IMR-90 (cell line): Measurements from ENCODE around the gene PTCH1. TPM values are rescaled to one million over a fixed set of nuclear protein-coding genes. Genes with fewer than 3 reads are reported as not detected.

Source experiments
- ATAC-seq: fragments of 200-7000 bp; cut with Tn5 transposase; 2 replicates; pipeline ENCODE4 v1.9.1; 2020; ENCODE audit warnings: low read depth, mild to moderate bottlenecking, moderate library complexity
- BruUV-seq: library from RNA; stranded (reverse); fragments of 400-500 nt; replicated peaks from 2 replicates; lab custom pipeline; 2021; lab: Mats Ljungman, UMichigan
- CTCF ChIA-PET: fragments of 300-600 bp; formaldehyde crosslinking; extraction: SDS; loops from one replicate; lab custom pipeline; 2021; ENCODE audit warnings: antibody characterized with exemption; lab: Yijun Ruan, JAX
- POLR2A ChIA-PET: fragments of 300-600 bp; sonication (Branson Sonifier 250); formaldehyde crosslinking; loops from one replicate; lab custom pipeline; 2022; ENCODE audit warnings: antibody characterized with exemption; ENCODE audit not compliant: unreplicated experiment; lab: Charles Lee
- DNase-seq: peaks from one replicate; pipeline ENCODE4 v3.0.0; 2013
- H2AFZ ChIP-seq: replicated peaks from 2 replicates; pipeline ENCODE3; 2013; ENCODE audit warnings: low read length, mild to moderate bottlenecking; ENCODE audit not compliant: poor library complexity
- H2AK5ac ChIP-seq: 2 replicates; pipeline ENCODE4 v1.6.1; 2013; ENCODE audit warnings: low read depth, low read length, inconsistent platforms
- H2AK9ac ChIP-seq: replicated peaks from 2 replicates; pipeline ENCODE3; 2013; ENCODE audit warnings: mild to moderate bottlenecking, low read depth, low read length, moderate library complexity; ENCODE audit not compliant: poor library complexity
- H2BK120ac ChIP-seq: 2 replicates; pipeline ENCODE4 v1.6.1; 2013; ENCODE audit warnings: low read depth, low read length, inconsistent platforms
- H2BK15ac ChIP-seq: 3 replicates; pipeline ENCODE4 v1.6.1; 2013; ENCODE audit warnings: low read depth, low read length, inconsistent platforms
- H2BK20ac ChIP-seq: 2 replicates; pipeline ENCODE4 v1.6.1; 2013; ENCODE audit warnings: low read depth, mild to moderate bottlenecking, inconsistent platforms, low read length, moderate library complexity
- H2BK5ac ChIP-seq: 2 replicates; pipeline ENCODE4 v1.6.1; 2013; ENCODE audit warnings: mild to moderate bottlenecking, low read depth, low read length, inconsistent platforms; ENCODE audit not compliant: poor library complexity, severe bottlenecking
- H3K14ac ChIP-seq: replicated peaks from 2 replicates; pipeline ENCODE4 v1.6.1; 2013; ENCODE audit warnings: low read depth, low read length, inconsistent platforms
- H3K18ac ChIP-seq: 2 replicates; pipeline ENCODE4 v1.6.1; 2013; ENCODE audit warnings: low read depth, low read length, control low read depth
- H3K23ac ChIP-seq: 2 replicates; pipeline ENCODE4 v1.6.1; 2013; ENCODE audit warnings: low read depth, low read length, inconsistent platforms
- H3K27ac ChIP-seq: 2 replicates; pipeline ENCODE4 v1.5.1; 2013; ENCODE audit warnings: mild to moderate bottlenecking, control low read depth, low read length; ENCODE audit not compliant: insufficient read depth
- H3K27me3 ChIP-seq: 2 replicates; pipeline ENCODE4 v1.6.1; 2013; ENCODE audit warnings: low read length; ENCODE audit not compliant: control insufficient read depth, insufficient read depth
- H3K36me3 ChIP-seq: 2 replicates; pipeline ENCODE4 v1.6.1; 2013; ENCODE audit warnings: low read length, mixed read lengths; ENCODE audit not compliant: control insufficient read depth, insufficient read depth
- H3K4ac ChIP-seq: 2 replicates; pipeline ENCODE4 v1.6.1; 2013; ENCODE audit warnings: low read depth, low read length, inconsistent platforms
- H3K4me1 ChIP-seq: 2 replicates; pipeline ENCODE4 v1.6.1; 2013; ENCODE audit warnings: low read length, mixed read lengths; ENCODE audit not compliant: control insufficient read depth, insufficient read depth
- H3K4me2 ChIP-seq: 2 replicates; pipeline ENCODE4 v1.6.1; 2013; ENCODE audit warnings: low read depth, mild to moderate bottlenecking, control low read depth, low read length, moderate library complexity
- H3K4me3 ChIP-seq: 2 replicates; pipeline ENCODE4 v1.5.1; 2013; ENCODE audit warnings: low read depth, mild to moderate bottlenecking, control low read depth, low read length, moderate library complexity; ENCODE audit not compliant: insufficient read depth
- H3K56ac ChIP-seq: 2 replicates; pipeline ENCODE4 v1.6.1; 2013; ENCODE audit warnings: low read length, inconsistent platforms; ENCODE audit not compliant: insufficient read depth; ENCODE audit errors: extremely low read depth
- H3K79me1 ChIP-seq, 2 experiments: 2 replicates each; pipeline ENCODE4 v1.6.1; 2013; ENCODE audit warnings: low read length in 2 of 2, inconsistent platforms in 1 of 2, low read depth in 1 of 2
- H3K9ac ChIP-seq: 2 replicates; pipeline ENCODE4 v1.6.1; 2013; ENCODE audit warnings: low read depth, low read length, control low read depth
- H3K9me1 ChIP-seq: 2 replicates; pipeline ENCODE4 v1.6.1; 2013; ENCODE audit warnings: low read length, inconsistent platforms; ENCODE audit not compliant: insufficient read depth
- H3K9me3 ChIP-seq: 2 replicates; pipeline ENCODE4 v1.6.1; 2013; ENCODE audit warnings: low read length; ENCODE audit not compliant: control insufficient read depth, insufficient read depth
- H4K20me1 ChIP-seq: 2 replicates; pipeline ENCODE4 v1.6.1; 2013; ENCODE audit warnings: low read length, inconsistent platforms; ENCODE audit not compliant: insufficient read depth
- H4K5ac ChIP-seq: 2 replicates; pipeline ENCODE4 v1.6.1; 2013; ENCODE audit warnings: mild to moderate bottlenecking, low read depth, low read length, control low read depth
- H4K8ac ChIP-seq, 2 experiments: 2 replicates each; pipeline ENCODE4 v1.6.1; 2013; ENCODE audit warnings: low read depth in 2 of 2, low read length in 2 of 2, control low read depth in 1 of 2, inconsistent platforms in 1 of 2
- H4K91ac ChIP-seq: 2 replicates; pipeline ENCODE4 v1.6.1; 2013; ENCODE audit warnings: low read depth, low read length, inconsistent platforms; ENCODE audit not compliant: insufficient read depth
- BHLHE40 ChIP-seq: fragments of 150-350 bp; IDR thresholded peaks from 2 replicates; pipeline ENCODE4 v1.6.1; 2016; ENCODE audit warnings: mild to moderate bottlenecking, low read depth, low read length
- CEBPB ChIP-seq: IDR thresholded peaks from 2 replicates; pipeline ENCODE4 v1.6.1; 2012; ENCODE audit warnings: low read depth, low read length, improper control_type of control experiment
- CHD1 ChIP-seq: IDR thresholded peaks from 2 replicates; pipeline ENCODE4 v1.6.1; 2012; ENCODE audit warnings: low read depth, low read length, improper control_type of control experiment
- FOS ChIP-seq: fragments of 150-350 bp; IDR thresholded peaks from 2 replicates; pipeline ENCODE4 v1.6.1; 2016; ENCODE audit warnings: low read depth, low read length
- MAFK ChIP-seq: IDR thresholded peaks from 2 replicates; pipeline ENCODE4 v1.6.1; 2012; ENCODE audit warnings: low read depth, low read length, improper control_type of control experiment
- MAZ ChIP-seq: IDR thresholded peaks from 2 replicates; pipeline ENCODE4 v1.6.1; 2012; ENCODE audit warnings: low read depth, mild to moderate bottlenecking, low read length, improper control_type of control experiment, moderate library complexity, borderline replicate concordance
- MXI1 ChIP-seq: IDR thresholded peaks from 2 replicates; pipeline ENCODE4 v1.6.1; 2012; ENCODE audit warnings: low read depth, mild to moderate bottlenecking, low read length, moderate library complexity, borderline replicate concordance
- NFE2L2 ChIP-seq: fragments of 150-350 bp; IDR thresholded peaks from 2 replicates; pipeline ENCODE4 v1.6.1; 2016; ENCODE audit warnings: low read depth, mild to moderate bottlenecking, low read length
- POLR2A ChIP-seq: IDR thresholded peaks from 2 replicates; pipeline ENCODE4 v1.6.1; 2012; ENCODE audit warnings: mild to moderate bottlenecking, low read depth, low read length
- RAD21 ChIP-seq: IDR thresholded peaks from 2 replicates; pipeline ENCODE4 v1.6.1; 2012; ENCODE audit warnings: low read length, improper control_type of control experiment
- RCOR1 ChIP-seq: IDR thresholded peaks from 2 replicates; pipeline ENCODE4 v1.6.1; 2012; ENCODE audit warnings: mild to moderate bottlenecking, low read length, improper control_type of control experiment; ENCODE audit not compliant: insufficient replicate concordance
- RFX5 ChIP-seq: IDR thresholded peaks from 2 replicates; pipeline ENCODE4 v1.8.0; 2012; ENCODE audit warnings: low read depth, mild to moderate bottlenecking, low read length, moderate library complexity
- SMC3 ChIP-seq: fragments of 150-350 bp; IDR thresholded peaks from 2 replicates; pipeline ENCODE4 v1.6.1; 2016; ENCODE audit warnings: low read depth, mild to moderate bottlenecking, antibody characterized with exemption, low read length, moderate library complexity
- WGBS, 2 experiments: methylation state at CpG; one replicate each; pipeline versions ENCODE4 v1.1.5 to v1.1.7; 2013; ENCODE audit warnings: missing lambda C conversion rate in 2 of 2; ENCODE audit not compliant: insufficient read length in 1 of 2; ENCODE audit errors: extremely low coverage in 2 of 2; 5-methylcytosine and 5-hydroxymethylcytosine counted together
- dilution Hi-C: fragments of 300-500 bp; cut with HindIII; formaldehyde crosslinking; loops from one replicate; pipeline ENCODE4 v1.14.3; 2018; ENCODE audit warnings: low sequenced_read_pairs; ENCODE audit not compliant: unreplicated experiment
- in situ Hi-C: fragments of 300-500 bp; cut with MboI; formaldehyde crosslinking; loops from 3 replicates; pipeline ENCODE4 v1.14.3; 2019; ENCODE audit warnings: low sequenced_read_pairs, inconsistent platforms, mixed read lengths
- intact Hi-C: fragments of 100-400 bp; cut with micrococcal nuclease; formaldehyde crosslinking; loops from 2 replicates; pipeline ENCODE4 v1.10.0; 2022
- polyA plus RNA-seq, 3 experiments: library from polyadenylated mRNA; depleted of rRNA; stranded (reverse); fragments of >200 nt; gene quantifications; 2 replicates each; pipeline ENCODE4 v1.2.3, GENCODE V29; 2012; ENCODE audit warnings: low replicate concordance in 1 of 3
- total RNA-seq: library from RNA; depleted of rRNA; stranded (reverse); fragments of >200 nt; gene quantifications from 2 replicates; pipeline ENCODE4 v1.2.3, GENCODE V29; 2012
- TF ChIP-seq, protein P1 (sequence below): conservative IDR thresholded peaks from 2 replicates; pipeline ENCODE4 v1.5.1; 2012; ENCODE audit warnings: mild to moderate bottlenecking, low read depth, low read length, improper control_type of control experiment
- TF ChIP-seq, protein P2 (sequence below): fragments of 150-350 bp; IDR thresholded peaks from 2 replicates; pipeline ENCODE4 v1.6.1; 2017; ENCODE audit warnings: mild to moderate bottlenecking, antibody characterized with exemption, low read length, low read depth
- TF ChIP-seq, protein P3 (sequence below): fragments of 150-350 bp; IDR thresholded peaks from 2 replicates; pipeline ENCODE4 v1.6.1; 2016; ENCODE audit warnings: low read depth, mild to moderate bottlenecking, low read length, moderate library complexity, borderline replicate concordance

PTCH1 gene
- total and polyA plus RNA-seq, 2 of the 4 experiments (the other 2 are of a cell fraction) = 4.1 to 5.0 TPM

DNA sequence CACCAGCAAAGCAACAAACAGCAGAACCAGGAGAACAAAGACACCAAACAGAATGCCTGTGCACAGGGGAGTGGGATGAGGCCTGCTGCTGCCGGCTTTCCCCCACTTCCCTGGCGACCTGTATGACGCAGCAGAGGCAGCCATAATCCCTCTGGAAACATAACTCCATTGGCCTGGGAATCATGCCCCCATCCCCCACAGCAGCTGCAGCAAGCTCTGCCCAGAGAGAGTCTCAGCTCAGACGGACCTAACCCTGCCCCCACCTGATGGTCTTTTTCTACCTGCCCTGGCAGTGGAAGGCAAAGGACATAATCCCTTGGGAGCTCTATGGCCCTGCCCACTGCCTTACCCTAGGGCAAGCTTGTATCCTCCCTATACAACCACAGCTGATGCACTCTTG, 117.5 kb downstream of the PTCH1 start:
- Histone ChIP-seq H3K27me3 (no peaks in the 10 kb centered on the region; the same call in 1 of the 2 replicates), H3K14ac (no peak overlapping the region), H3K4ac (no peak overlapping the region), H3K79me1 (no peaks in the 10 kb centered on the region), H2BK5ac (no peak overlapping the region), H3K9me3 (no peaks in the 10 kb centered on the region), H4K20me1 (no peaks in the 10 kb centered on the region), H2BK120ac (no peak overlapping the region), H3K9me1 (no peaks in the 10 kb centered on the region), H2BK20ac (no peak overlapping the region), H4K5ac (no peak overlapping the region), H3K36me3 (no peaks in the 10 kb centered on the region), H3K9ac (no peak overlapping the region), H2AK5ac (no peak overlapping the region; the same call in 1 of the 2 replicates), H3K18ac (no peak overlapping the region), H4K8ac (no peak overlapping the region), H3K23ac (no peak overlapping the region), H2AK9ac (no peak overlapping the region), H2BK15ac (no peak overlapping the region), H3K4me3 (no peak overlapping the region), H3K56ac (no peak overlapping the region), H3K4me2 (no peak overlapping the region), H3K27ac (no peak overlapping the region), H2AFZ (no peak overlapping the region), H3K4me1 (no peaks in the 10 kb centered on the region), H4K91ac (no peak overlapping the region)
- intact Hi-C loops (no loop called here), in situ Hi-C loops (no loop called here), dilution Hi-C loops (no loop called here)
- CTCF ChIA-PET = no interaction called here
- no peak for ATAC-seq
- 30% methylated on average over 1 of the region's 4 CpGs; no CpG with 5 or more reads in 1 of the 2 experiments for WGBS, 2 experiments
- POLR2A ChIA-PET = no interaction called here
- no TSS peak for BruUV-seq
- no peak for TF ChIP-seq CEBPB
- no peak for TF ChIP-seq MXI1
- TF ChIP-seq, protein P1, sequence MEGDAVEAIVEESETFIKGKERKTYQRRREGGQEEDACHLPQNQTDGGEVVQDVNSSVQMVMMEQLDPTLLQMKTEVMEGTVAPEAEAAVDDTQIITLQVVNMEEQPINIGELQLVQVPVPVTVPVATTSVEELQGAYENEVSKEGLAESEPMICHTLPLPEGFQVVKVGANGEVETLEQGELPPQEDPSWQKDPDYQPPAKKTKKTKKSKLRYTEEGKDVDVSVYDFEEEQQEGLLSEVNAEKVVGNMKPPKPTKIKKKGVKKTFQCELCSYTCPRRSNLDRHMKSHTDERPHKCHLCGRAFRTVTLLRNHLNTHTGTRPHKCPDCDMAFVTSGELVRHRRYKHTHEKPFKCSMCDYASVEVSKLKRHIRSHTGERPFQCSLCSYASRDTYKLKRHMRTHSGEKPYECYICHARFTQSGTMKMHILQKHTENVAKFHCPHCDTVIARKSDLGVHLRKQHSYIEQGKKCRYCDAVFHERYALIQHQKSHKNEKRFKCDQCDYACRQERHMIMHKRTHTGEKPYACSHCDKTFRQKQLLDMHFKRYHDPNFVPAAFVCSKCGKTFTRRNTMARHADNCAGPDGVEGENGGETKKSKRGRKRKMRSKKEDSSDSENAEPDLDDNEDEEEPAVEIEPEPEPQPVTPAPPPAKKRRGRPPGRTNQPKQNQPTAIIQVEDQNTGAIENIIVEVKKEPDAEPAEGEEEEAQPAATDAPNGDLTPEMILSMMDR = no peak
- no peak for TF ChIP-seq POLR2A
- TF ChIP-seq RAD21 = no peak
- TF ChIP-seq, protein P2, sequence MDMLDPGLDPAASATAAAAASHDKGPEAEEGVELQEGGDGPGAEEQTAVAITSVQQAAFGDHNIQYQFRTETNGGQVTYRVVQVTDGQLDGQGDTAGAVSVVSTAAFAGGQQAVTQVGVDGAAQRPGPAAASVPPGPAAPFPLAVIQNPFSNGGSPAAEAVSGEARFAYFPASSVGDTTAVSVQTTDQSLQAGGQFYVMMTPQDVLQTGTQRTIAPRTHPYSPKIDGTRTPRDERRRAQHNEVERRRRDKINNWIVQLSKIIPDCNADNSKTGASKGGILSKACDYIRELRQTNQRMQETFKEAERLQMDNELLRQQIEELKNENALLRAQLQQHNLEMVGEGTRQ = no peak
- no peak for TF ChIP-seq RCOR1
- no peak for TF ChIP-seq RFX5
- no peak for TF ChIP-seq FOS
- TF ChIP-seq SMC3 = no peak
- TF ChIP-seq MAFK = no peak
- TF ChIP-seq, protein P3, sequence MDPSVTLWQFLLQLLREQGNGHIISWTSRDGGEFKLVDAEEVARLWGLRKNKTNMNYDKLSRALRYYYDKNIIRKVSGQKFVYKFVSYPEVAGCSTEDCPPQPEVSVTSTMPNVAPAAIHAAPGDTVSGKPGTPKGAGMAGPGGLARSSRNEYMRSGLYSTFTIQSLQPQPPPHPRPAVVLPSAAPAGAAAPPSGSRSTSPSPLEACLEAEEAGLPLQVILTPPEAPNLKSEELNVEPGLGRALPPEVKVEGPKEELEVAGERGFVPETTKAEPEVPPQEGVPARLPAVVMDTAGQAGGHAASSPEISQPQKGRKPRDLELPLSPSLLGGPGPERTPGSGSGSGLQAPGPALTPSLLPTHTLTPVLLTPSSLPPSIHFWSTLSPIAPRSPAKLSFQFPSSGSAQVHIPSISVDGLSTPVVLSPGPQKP = no peak
- no peak for TF ChIP-seq MAZ
- no peak for TF ChIP-seq BHLHE40
- TF ChIP-seq CHD1 = no peak
- TF ChIP-seq NFE2L2 = no peak
- no peak for DNase-seq
